GM21825 (cell line): ENCODE results near the gene C17orf50.

Source experiments
- ATAC-seq: cut with Tn5 transposase; IDR thresholded peaks from one replicate; pipeline ENCODE4 v1.9.1; 2021; ENCODE audit warnings: mild to moderate bottlenecking, moderate library complexity; ENCODE audit not compliant: unreplicated experiment

Gene C17orf50

DNA sequence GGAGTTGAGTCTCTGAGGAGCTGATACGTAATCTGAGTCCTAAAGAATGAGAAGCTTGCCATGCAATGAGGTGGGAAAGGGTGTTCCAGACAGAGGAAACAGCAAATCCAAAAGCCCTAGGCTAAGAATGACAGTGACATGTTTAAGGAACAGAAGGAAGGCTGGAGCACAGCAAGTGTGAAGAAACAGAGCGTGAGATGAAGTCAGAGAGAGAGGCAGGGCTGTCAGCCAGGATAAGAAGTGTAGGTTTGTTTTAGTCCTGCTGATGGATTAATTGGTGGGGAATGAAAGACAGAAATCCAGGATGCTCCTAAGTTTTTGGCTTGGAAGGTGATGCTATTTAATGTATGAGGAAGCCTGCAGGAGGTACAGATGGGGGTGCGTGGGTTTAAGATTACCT lies 20.3 kb downstream of the C17orf50 start:
- ATAC-seq: no peak

DNA sequence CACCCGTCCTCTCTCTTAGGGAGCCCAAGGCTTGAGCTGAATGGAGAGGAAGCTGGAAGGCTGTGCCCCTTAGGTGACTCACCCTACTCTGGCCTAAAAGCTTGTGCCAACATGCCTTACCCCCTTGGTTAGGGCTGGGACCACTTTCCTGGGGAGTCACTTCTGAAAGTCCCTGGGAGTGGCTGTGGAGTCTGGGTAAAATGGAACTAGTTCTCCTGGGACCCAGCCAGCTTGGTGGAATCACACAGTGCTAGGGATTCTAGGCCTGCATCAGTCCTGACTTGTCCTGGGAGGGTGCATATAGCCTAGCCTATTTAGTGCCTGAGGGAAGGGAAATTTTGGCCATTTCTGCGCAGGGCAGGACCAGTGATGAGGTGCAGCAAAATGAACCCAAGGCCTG lies 24.2 kb downstream of the C17orf50 start:
- ATAC-seq: no peak

DNA sequence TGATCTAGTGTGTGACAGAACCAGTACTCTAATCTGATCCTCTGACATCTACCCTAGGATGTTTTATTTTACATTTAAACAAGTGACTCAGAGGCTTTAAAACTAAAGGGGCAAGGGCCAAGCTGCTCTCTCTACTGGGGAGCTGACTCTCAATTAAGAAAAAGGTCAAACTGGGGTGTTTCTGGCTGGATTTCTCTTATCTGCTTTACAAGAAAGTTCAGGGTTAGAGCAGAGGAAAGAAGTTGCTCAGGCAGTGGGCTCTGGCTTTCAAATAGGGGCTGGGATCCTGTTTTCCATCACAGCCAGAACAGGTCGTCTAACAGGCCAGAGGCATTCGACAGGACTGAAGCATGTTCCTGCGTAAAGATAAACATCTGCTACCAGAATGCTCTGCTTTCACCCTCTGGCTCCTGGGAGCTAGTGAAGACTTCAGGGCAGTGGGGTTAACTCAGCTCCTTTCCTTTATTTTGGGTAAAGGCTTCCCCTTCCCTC lies 26.3 kb downstream of the C17orf50 start:
- no peak for ATAC-seq

DNA sequence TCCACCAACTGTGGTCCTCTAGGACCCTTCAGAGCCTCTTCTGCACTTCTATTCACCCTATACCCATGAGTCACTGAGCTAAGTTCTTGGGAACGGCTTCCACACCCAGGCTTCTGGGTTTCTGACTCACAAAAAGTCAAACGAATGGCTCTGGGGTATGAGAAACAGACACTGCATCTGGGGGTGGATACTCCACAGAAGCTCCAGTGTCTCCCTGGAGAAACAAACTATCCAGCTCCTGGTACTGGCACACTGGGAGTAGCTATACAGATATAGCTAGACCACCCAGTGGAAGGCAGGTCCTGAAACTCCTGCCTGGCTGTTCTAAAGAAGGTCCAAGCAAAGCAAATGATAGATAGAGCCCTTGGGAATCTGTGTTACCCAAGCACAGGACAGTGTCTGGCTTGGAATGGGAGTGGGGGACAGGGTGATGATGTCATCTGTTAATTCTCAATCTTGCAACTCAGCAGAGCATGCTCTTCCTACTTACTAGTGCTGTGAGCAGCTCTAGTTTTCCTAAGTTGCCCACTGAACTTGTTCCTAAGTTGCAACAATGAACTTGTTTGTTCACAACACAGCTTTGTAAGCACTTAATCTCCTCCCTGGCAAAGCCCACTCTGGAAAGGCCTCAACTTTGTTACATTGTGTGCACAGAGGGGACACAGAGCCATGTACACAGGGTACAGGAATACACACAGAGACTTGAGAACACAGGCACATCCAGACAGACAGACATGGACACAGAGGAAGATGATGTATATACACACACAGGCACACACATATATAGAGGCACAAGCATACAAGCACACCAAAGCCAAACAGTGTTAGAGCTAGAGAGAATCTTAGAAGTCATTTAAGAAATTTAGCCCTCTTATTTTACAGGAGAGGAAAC lies 28.0 kb downstream of the C17orf50 start:
- ATAC-seq: no peak

DNA sequence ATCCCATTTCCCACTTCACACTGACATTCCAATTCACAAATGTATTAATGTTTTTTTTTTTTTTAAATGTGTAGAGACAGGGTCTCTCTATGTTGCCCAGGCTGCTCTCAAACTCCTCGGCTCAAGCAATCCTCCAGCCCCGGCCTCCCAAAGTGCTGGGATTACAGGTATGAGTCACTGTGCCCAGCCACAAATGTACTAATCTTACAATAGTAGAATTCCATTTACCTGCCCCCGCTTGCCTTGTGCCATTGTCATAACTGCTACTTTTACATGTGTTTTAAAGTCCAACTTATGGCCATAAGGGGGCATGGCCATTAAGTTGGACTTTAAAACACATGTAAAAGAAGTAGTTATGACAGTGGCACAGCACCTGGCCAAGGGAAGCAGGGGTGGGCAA lies 30.2 kb downstream of the C17orf50 start:
- ATAC-seq: no peak

DNA sequence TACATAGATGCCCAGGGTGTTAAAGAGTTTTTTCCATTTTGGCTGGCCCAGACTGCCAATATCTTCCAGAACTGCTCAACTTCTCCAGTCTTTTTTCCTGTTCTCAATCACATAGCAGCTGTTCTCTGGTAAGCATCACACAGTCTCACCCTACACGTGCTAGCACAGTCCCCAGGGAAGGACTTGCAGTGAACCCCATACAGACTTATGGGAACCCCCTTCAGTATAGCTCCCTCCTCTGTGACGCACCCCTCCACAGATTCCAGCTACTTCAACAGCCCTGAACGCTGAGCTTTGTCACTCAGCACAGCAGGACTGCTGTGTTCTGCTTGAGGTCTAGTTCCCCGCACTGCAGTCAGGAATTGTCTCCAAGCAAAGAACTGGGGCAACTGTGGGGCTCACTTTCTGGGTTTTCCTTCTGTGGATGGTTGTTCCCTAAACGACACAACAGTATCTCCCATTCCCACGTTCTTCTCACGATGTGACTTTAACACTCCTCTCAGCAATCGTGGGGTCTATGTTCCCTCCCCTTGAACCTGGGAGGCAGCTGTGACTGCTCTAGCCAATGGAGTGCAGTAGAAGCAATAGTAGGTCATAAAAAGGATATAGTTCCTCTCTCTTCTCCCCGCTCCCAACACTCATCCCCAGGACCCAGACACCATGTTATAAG lies 31.1 kb downstream of the C17orf50 start:
- no peak for ATAC-seq

DNA sequence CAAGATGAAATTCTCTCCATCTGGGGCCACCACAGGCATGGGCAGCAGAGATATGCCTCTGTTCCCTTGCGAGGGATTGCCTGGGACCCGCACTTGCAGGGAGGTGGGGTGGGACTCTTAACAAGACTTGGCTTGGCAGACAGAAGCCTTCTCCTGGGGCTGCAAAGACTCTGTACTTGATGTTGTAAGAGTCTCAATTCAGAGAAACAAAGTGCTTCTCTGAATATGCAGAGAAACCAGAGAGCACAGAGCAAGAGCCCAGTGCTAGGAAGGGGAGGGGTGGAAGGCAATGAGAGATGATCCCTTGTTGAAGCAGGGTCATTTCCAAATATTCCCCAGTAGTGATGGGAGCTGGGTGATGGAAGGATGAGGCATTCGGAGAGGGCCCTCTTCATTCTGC lies 32.6 kb downstream of the C17orf50 start:
- no peak for ATAC-seq

DNA sequence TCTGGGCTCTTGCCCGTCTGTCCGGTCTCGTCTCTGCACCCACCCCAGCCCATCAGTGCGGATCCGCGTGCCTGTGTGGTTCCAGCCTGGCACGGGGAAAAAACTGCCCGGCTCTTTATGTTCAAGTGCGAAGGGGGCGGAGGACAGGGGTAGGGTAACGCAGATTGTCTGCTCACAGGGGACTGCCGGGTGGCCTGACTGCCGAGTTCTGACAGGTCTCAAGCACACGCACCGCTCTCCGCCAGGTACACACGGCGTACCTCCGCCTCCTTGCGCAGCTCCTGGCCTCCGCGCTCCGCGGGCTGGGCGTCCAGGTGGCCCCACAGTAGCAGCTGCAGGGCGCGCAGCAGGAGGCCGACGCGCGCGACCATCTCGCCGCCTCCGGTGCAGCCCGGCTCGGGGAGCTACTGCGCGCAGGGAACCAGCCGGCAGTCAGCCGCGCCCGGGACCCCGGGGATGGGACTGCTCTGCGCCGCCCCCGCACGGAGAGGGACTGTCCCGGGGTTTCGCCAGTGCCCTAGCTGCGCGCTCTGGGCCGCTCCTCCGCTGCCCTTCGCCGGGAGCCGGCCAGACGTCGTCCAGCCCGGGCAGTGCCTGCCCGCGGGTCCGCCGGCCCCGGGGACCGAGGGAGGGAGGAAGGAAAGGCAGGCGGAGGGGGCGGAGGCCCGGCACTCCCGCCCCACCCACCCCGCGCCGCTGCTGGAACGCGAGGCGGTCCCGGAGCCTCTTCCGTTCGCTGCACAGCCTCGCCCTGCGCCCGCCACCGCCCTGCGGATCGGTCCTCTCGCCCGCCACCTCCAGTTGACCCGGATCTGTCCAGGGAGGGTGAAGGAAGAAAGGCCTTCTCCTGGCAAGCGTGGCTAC lies 34.6 kb downstream of the C17orf50 start, which contains the start of gene MMP28:
Gene MMP28, minus strand, starts transcription at position 635 of the 864 bp plus-strand sequence. Its CDS starts 264 bp downstream, at position 371.
- no peak for ATAC-seq

DNA sequence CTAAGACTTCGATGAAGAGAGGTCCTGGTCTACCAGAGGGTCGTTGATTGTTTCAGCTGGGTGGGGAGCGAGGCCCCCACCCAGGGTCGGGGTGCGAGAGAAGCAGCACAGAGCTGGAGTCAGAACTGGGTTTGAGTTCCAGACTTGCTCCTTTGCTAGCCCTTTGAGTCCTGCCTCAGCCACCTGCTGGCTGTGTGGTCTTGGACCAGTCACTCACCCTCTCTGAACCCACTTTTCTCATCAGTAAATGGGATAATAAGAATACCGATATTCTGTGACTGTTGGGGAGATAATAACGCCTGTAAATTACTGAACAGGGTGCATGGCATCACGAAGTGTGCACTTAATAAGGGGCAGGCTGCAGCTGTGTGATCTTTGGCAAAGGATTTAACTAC lies 35.2 kb downstream of the C17orf50 start:
- ATAC-seq: no peak

DNA sequence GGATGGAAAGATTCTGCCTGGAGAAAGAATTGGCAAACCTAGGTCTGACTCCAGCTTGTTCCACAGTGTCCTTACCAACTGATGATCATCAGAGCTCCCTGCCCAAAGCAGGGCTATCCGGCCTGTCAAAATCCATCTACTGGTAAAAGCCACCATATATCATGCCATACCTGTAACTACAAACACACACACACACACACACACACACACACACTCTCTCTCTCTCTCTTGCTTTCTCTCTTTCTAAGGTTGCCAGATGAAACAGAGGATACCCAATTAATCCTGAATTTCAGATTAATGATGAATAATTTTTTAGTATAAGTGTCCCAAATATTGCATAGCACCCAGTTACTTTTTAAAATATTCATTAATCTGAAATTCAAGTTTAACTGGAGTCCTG lies 36.3 kb downstream of the C17orf50 start:
- no peak for ATAC-seq

DNA sequence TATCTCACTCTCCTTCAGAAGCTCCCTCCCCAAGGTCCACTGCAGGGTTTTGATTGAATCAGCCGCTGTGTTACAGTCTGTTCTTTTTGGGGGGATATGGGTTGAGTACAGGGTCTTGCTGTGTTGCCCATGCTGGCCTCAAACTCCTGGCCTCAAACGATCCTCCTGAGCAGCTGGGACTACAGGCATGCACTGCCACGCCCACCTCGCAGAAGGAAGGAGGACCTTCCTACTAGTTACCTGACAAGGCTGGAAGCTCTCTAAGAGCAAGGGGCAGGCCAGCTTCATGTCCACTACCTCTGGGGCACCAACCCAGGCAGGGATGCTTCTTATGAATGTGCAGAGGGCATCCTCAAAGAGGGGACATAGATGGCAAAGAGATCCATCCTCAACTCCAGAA lies 36.7 kb downstream of the C17orf50 start:
- ATAC-seq: no peak

DNA sequence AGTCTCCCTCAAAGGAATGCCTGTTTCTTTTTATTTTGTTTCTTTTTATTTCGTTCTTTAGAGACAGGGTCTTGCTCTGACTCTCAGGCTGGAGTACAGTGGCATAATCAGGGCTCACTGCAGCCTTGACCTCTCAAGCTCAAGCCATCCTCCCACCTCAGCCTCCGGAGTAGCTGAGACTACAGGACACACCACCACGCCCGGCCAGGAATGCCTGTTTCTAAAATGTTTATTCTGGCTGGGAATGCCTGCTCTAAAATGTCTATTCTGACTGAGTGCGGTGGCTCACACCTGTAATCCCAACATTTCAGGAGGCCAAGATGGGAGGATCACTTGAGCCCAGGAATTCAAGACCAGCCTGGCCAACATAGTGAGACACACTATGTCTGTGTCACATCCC lies 37.2 kb downstream of the C17orf50 start:
- no peak for ATAC-seq

DNA sequence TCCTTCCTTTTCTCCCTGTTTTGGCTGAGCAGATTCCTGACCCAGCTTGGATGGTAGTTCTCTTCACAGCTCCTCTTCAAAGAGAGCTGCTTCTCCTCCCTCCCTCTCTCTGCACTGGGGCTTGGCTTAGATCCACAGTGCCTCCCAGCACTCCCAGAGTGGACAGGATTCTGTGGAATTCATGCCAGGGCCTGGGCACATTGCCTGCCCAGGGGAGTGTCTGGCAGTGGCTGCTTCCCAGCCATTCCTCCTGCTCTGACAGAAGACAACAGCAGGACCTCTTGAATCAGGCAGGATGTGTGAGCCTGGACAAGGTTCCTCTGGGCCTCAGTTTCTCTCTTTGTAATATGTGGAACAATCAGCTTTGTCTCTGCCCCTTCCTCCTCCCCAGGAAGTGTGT lies 39.3 kb downstream of the C17orf50 start:
- no peak for ATAC-seq

DNA sequence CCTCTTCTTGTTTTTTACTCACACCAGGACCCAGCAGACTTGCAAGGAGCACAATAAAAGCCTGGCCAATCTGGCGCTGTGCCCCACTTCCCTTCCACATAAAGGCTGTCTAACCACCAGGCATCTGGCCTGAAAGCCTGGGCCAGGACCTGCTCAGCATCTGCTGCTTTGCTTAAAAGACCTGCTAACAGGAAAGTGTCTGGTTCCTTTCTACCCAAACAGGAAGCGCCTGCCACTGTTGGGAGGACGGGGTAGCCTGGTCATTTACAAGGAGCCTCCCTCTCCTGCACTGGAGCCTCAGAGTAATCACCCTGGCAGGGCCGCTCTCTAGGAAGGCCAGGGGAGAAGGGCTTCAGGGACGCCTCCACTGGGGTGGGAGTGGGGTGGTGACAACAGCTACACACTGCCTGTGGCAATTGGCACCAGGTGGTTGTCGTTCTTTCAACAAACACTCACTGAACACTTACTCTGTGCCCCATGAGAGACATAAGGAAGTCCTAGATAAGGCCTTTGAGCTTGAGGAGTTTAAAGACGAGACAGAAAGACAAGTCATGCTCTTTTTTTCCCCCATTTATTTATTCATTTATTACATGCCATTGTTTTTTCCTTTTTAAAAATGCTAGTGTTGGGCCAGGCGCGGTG lies 41.0 kb downstream of the C17orf50 start:
- ATAC-seq: no peak

DNA sequence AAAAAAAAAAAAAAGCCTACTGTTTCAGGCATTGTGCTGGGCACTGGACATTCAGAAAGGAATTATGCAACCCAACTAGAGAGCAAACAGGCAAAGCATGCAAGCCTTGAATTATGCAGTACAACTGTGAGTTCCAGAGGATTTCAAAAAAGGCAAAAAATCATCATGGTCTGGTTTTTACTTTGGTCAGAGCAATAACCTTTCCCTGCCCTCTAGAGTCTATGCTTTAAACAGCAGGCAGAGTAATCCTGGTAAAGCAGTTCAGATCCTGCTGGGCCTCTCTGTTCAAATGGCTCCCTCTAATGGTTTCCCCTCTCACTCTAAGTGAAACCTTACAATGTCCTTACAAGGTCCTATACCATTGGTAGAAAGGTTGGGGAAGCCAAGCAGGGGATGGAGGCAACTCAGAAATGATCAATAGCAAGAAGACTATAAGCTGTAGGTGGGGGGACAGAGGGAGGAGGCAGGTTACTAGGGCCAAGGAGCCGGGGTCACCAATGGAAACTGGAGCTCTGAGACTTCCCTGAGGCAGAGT lies 44.0 kb downstream of the C17orf50 start:
- peak; percentile 36 for ATAC-seq

DNA sequence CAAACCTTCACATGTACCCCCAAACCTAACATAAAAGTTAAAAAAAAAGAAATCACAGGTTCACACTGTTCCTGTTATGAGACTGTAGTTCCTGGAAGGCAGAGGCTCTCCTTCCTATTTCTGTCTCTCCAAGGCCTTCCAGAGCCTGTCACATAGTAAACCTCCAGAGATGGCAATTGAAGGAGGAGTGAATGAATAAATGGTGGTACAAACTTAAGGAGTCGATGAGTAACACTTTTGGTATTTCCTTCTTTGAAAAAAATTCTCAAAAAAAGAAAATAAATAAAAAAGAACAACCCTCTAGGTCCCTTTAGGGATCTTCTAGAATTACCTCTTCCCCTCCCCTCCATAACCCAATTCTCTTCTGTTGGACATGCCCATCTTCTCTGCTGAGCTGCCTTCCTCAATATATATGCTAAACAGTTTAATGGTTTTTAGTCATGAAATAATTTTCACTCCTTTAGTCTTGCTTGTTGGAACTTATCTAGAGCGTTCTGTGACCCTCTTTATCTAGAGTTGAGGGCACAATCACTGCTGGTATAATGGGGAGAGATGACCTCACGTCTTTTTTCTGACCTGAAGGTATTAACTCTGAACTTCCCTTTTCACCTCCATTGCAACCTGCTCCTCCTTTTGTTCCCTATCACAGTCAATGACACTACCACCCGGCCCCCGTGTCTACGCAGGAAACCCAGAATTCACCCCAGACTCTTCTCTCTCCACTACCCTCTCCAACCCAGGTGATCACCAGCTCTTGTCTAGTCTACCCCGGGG lies 46.9 kb downstream of the C17orf50 start:
- ATAC-seq: no peak

DNA sequence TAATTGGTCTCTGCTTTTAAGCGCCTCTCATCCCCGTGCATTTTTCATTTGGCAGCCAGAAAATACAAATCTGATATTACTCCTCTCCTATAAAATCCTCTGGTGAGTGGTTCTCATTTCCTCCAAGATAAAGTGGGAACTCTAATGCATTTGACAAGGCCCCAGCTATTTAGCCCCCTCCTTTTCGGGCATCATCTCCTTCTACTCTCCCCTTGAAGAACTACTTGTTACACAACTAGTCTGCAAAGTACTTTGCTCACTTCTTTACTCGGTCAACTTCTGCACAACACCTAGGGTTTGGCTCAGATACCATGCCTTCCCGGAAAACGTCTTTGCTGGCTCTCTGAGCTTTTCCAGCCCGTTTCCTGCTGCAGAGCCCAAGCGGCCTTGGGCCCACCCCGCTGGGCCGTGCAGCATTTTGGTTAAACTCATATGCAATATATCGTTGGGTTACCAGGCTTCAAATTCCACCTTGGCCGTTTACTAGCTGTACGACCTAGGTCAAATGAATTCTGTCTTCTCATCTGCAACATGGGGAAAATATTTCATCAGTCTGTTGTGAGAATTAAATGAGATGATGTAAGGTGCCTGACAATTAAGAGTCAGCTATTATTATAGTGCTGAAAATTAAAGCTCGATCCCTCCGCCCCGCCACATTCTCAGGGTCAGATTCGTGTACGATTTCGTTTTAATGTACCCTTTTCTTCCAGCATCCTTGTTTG lies 47.7 kb downstream of the C17orf50 start:
- no peak for ATAC-seq

DNA sequence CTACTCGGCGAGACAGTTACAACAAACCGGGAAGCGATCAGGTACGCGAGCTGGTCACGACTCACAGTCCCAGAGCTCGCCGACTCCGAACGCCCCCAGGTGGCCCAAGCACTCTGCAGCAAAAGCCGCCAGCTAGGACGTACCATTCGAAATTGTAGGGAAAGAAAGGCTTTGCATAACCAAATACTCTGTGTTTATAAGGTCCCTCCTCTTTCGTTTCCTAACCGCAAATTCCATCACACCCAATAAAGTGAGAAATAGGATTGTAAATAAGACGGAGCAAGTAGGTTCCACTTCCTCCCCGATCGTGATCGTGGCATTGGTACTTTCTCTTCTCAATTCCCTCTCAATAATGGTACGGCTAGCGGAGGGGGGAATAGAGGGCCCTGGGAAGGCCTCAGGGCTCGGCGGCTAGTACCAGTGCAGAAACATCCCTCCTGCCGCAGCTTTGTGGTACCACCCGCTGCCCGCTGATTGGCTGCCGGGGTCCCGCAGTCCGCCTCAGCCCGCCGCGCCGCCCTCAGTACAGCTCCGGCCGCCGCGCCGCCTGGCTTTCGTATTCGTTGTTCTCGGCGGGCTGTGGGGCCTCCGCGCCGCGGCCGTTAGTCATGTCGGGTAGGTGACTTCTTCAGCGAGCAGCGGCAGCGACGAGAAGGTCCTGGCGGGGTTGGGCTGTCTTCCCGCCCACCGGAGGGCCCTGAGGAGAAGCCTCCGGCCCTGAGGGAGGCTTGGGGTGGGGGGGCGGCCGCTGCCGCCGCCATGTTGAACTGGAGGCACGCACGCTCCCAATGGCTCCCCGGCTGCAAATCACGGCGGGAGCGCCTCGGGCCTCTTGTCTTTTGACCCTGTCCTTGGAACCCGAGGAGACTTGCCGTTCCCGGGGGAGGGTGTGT lies 48.5 kb downstream of the C17orf50 start, which contains the start of gene TAF15:
Gene TAF15, plus strand, starts transcription at position 523 of the 893 bp plus-strand sequence. Its CDS starts 86 bp downstream, at position 609.
- peak; percentile 86 for ATAC-seq
